Activated effector memory CD4-positive, alpha-beta T cell treated with Interleukin-2 at 50 U/mL for 16 hours (primary cell): Measurements from ENCODE around the gene DLL1.
"Not testable (repeated sequence)": the region's sequence is repeated elsewhere in the genome, so short reads cannot be mapped to it uniquely, and the experiment has no call there.

Source experiments
- DNase-seq: peaks from one replicate; pipeline ENCODE4 v3.0.0-alpha.2; 2020

Gene DLL1, protein sequence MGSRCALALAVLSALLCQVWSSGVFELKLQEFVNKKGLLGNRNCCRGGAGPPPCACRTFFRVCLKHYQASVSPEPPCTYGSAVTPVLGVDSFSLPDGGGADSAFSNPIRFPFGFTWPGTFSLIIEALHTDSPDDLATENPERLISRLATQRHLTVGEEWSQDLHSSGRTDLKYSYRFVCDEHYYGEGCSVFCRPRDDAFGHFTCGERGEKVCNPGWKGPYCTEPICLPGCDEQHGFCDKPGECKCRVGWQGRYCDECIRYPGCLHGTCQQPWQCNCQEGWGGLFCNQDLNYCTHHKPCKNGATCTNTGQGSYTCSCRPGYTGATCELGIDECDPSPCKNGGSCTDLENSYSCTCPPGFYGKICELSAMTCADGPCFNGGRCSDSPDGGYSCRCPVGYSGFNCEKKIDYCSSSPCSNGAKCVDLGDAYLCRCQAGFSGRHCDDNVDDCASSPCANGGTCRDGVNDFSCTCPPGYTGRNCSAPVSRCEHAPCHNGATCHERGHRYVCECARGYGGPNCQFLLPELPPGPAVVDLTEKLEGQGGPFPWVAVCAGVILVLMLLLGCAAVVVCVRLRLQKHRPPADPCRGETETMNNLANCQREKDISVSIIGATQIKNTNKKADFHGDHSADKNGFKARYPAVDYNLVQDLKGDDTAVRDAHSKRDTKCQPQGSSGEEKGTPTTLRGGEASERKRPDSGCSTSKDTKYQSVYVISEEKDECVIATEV

GRCh38 chr6:170290296-170291128, at the start of gene DLL1:
TSS of gene DLL1 (minus strand) at chr6:170291078. CDS start at chr6:170290139, 939 bp downstream.
- DNase-seq: no peak

DNA sequence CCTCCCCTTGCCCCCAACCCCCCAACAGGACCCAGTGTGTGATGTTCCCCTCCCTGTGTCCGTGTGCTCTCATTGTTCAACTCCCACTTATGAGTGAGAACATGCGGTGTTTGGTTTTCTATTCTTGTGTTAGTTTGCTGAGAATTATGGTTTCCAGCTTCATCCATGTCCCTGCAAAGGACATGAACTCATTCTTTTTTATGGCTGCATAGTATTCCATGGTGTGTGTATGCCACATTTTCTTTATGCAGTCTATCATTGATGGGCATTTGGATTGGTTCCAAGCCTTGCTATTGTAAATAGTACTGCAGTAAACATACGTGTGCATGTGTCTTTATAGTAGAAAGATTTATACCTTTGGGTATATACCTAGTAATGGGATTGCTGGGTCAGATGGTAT, 44.3 kb upstream of the DLL1 start:
- DNase-seq: not testable (repeated sequence)

- DNase-seq: no peak
These were observed 38.4 kb upstream of the DLL1 start for GRCh38 chr6:170329321-170329720.

DNA sequence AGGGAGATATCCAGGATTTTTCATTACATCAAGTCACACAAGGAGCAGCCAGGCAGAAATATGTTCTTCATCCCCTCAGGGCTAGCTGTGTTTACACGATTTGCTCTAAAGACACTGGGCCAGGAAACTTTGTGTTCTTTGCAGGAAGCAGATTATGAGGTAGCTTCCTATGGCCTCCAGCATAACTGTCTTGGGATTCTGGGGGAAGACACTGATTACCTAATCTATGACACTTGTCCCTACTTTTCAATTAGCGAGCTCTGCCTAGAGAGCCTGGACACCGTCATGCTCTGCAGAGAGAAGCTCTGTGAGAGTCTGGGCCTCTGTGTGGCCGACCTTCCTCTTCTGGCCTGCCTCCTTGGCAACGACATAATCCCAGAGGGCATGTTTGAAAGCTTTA, 26.8 kb upstream of the DLL1 start:
- no peak for DNase-seq

- no peak for DNase-seq
These were observed 26.2 kb upstream of the DLL1 start for GRCh38 chr6:170317076-170317475.

DNA sequence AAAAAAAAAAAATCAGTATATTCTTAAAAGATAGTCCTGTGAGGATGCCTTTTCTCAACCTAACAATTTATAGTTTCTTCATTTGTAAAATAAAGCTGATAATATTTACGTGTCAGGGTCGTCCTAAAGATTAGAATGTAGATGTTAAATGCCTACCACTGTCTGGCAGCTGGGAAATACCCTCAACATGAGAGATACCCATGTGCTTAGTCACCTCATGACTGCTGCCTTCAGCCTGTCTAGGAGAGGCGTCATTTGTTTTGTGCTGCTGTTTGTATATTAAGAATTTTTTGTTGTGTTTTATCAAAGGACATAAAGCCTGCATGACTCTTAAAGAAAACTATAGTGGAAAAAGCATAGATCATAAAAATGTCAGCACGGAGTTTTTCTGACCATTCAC, 25.2 kb upstream of the DLL1 start:
- no peak for DNase-seq

- DNase-seq: no peak
These were observed 24.1 kb upstream of the DLL1 start for GRCh38 chr6:170314983-170315382.

DNA sequence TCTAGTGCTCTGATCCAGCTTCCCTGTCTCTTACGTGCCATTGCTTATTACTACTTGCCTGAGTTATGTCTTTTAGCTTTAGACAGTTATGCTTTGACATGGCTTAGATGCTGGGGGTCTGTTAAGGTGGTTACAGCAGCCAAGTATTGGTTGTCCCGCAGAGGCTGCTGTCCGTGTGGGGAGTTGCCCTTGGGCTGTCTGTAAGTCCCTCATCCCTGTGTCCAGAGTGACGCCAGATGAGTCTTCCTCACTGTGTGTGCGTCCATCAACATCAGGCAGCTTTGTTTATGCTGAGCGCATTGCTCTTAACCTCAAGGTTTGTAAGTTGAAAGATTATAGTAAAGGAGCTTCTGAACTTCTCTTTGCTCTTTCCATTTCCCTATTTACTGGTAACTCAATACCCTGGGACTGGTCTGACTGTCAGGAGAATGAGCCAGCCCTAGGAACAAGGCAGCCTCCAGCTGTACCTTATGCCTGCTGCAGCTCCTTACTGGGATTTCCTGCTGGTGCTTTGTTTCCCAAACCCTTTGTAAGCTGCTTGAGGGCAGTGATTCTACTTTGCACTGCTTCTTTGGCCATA, 22.9 kb upstream of the DLL1 start:
- no peak for DNase-seq

DNA sequence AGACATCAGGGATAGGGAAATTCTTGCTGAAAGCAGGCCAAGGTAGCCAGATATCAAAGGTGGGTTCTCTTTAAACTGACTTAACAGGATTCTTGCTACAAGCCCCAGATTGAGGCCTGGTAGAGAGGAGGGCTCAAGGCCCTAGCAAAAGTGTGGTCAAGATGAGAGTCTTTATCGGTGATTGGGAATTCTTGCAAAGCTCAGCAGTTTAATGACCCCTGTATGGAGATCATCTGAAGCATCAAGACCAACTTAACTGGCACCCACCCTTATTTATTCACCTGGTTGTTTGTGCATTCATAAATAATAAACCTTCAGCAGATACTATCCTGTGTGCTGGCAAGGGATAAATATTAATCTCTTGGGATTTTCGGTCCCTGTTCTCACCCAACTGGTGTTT, 22.0 kb upstream of the DLL1 start:
- no peak for DNase-seq

- DNase-seq: no peak
These were observed 20.8 kb upstream of the DLL1 start for GRCh38 chr6:170311696-170312095.

DNA sequence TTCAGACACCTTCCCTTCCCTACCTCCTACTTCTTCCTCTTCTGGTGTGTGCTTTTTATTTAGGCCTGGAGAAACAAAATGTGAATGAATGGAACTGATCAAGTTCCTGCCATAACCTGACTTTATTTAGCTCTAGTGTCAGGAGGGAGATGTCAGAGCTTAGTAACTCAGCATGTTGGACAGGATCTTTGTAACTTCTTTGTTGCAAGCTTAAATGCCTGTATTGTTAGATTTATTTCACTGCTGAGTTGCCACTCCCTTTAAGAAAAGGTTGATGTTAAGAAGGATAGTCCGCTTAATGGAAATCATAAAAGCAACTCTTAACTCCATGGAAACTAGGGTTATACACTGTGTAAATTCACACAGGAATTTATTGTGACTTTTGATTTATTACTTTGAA, 17.9 kb upstream of the DLL1 start:
- no peak for DNase-seq

DNA sequence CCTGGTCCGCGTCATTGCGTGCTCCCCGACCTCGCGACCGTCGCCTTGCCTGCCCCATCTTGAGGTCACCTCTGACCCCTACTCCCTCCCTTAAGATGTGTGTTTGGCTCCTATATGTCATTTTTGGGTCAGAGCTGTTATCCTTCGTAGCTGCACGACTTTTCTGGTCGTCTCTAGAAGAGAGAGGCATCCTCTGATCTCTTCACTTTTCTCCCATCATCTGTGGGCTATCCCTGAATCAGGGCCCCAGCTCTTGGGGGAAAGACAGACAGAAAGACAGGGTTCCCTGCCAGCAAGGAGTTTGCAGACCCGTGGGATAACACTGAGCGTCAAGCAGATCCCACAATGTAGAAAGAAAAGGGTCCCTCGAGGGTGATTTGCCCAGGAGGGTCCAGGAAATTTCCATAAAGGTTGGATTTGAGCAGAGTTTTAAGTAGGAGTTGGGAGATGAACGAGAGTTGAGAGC, 16.2 kb upstream of the DLL1 start:
- no peak for DNase-seq

- DNase-seq: peak; percentile 96
These were observed 15.6 kb upstream of the DLL1 start, which contains the start of gene FAM120B for GRCh38 chr6:170306324-170307079. TSS of gene FAM120B (plus strand) at chr6:170306758. CDS start at chr6:170317391, 10,633 bp downstream.

GRCh38 chr6:170305805-170306323, 15.0 kb upstream of the DLL1 start:
- DNase-seq: no peak

GRCh38 chr6:170301184-170301583, 10.3 kb upstream of the DLL1 start:
- no peak for DNase-seq

DNA sequence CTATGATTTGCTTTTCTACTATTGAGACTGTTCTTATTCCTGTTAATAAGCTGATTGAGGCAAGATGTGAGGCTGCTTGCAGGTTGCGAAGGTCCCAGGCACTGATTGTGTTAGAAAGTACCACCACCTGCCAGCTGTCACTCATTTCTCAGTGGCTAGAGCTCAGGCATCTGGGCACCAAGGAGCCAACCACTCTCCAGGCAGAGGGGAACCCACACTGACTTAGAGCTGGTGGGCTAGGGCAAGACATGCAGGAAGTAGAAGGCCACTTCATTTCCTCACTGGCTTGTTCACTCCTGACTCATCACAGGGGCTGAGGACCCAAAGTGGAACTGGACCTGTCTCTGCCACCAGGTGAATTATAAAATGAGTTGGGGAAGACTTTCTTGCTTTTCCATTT, 7.8 kb upstream of the DLL1 start:
- no peak for DNase-seq

GRCh38 chr6:170297576-170298330, 6.9 kb upstream of the DLL1 start:
- no peak for DNase-seq

- no peak for DNase-seq
These were observed 6.1 kb upstream of the DLL1 start for GRCh38 chr6:170296746-170297575.

DNA sequence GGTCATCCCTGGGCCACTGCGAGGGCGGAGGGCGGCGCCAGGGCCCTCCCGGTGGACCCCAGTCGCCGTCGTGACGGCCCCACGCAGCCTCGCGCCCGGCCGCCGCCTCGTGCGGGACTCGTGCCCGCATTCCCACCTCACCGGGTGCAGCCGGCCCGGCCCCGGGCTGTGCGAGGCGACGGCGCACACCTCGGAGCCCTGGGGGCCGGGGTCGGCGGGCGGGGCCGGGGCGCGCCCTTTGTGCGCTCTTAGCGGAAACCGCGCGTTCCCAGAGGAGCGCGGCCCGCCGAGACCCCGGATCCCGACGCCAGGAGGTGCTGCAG, 5.5 kb upstream of the DLL1 start:
- no peak for DNase-seq
